Transverse colon (tissue), 4 donors: Measurements from ENCODE around the gene GRIN2B. TPM values are rescaled to one million over a fixed set of nuclear protein-coding genes. Genes with fewer than 3 reads are reported as not detected.
A peak's percentile ranks its signal among the peaks of the same experiment; 100 is the strongest.

Experiments
- DNase-seq: peaks from one replicate; pipeline ENCODE4 v3.0.0-alpha.2; 2019
- H3K27ac ChIP-seq, 4 donors: fragments of 200-600 bp; sonication (generic); 2 replicates each; pipeline ENCODE4 v1.5.1; 2016 to 2018; ENCODE audit warnings: inconsistent platforms in 4 of 4
- H3K27me3 ChIP-seq: fragments of 200-600 bp; sonication (generic); 2 replicates; pipeline ENCODE4 v1.5.1; 2017; ENCODE audit warnings: inconsistent platforms
- H3K36me3 ChIP-seq, 4 donors: fragments of 200-600 bp; sonication (generic); 2 replicates each; pipeline ENCODE4 v1.5.1; 2017 to 2019; ENCODE audit warnings: inconsistent platforms in 4 of 4
- H3K4me1 ChIP-seq, 4 donors: fragments of 200-600 bp; sonication (generic); 2 replicates each; pipeline ENCODE4 v1.5.1; 2017 to 2020; ENCODE audit warnings: inconsistent platforms in 4 of 4
- H3K4me3 ChIP-seq, 4 donors: fragments of 200-600 bp; sonication (generic); 1 replicate in 1 of 4; 2 replicates in 3 of 4; pipeline versions ENCODE4 v1.5.1 to v1.6.1; 2017 to 2019; ENCODE audit warnings: inconsistent platforms in 4 of 4
- H3K9me3 ChIP-seq, 2 donors: fragments of 200-600 bp; sonication (generic); 2 replicates each; pipeline ENCODE4 v1.5.1; 2017 to 2019; ENCODE audit warnings: inconsistent platforms in 2 of 2
- CTCF ChIP-seq, 5 experiments: fragments of 200-600 bp in 3 of 5; fragments of 450-650 bp in 2 of 5; sonication (generic) in 3 of 5; IDR thresholded peaks; 1 replicate in 2 of 5; 2 replicates in 3 of 5; pipeline ENCODE4 v1.5.1; 2016 to 2017; ENCODE audit warnings: antibody characterized with exemption in 5 of 5, inconsistent platforms in 3 of 5, mild to moderate bottlenecking in 2 of 5, moderate library complexity in 1 of 5
- EP300 ChIP-seq: sonication (generic); formaldehyde crosslinking; IDR thresholded peaks from one replicate; pipeline ENCODE4 v1.6.1; 2017; ENCODE audit warnings: antibody characterized with exemption, low read depth
- POLR2A ChIP-seq: fragments of 450-650 bp; IDR thresholded peaks from one replicate; pipeline ENCODE4 v1.6.1; 2016; ENCODE audit warnings: antibody characterized with exemption, mild to moderate bottlenecking, moderate library complexity
- POLR2AphosphoS5 ChIP-seq, 3 donors: sonication (generic); formaldehyde crosslinking; IDR thresholded peaks; one replicate each; pipeline ENCODE4 v1.6.1; 2016; ENCODE audit warnings: antibody characterized with exemption in 3 of 3
- WGBS, 2 donors: methylation state at CpG; one replicate each; pipeline ENCODE4 v1.1.5; 2018; ENCODE audit warnings: low coverage in 1 of 2; 5-methylcytosine and 5-hydroxymethylcytosine counted together
- in situ Hi-C, 4 donors: fragments of 200-750 bp; cut with MboI; loops; one replicate each; pipeline versions ENCODE4 v1.15.0 to v1.15.1; 2017; ENCODE audit warnings: low sequenced_read_pairs in 3 of 4, low pct_ligation_motif_present in 1 of 4, low pct_unique_long_range_greater_than_20kb in 1 of 4
- intact Hi-C: fragments of 100-400 bp; cut with DNase I; formaldehyde crosslinking; loops from one replicate; pipeline ENCODE4 v1.15.1; 2023; ENCODE audit warnings: low total_unique reads
- total RNA-seq, 4 donors: library from RNA; depleted of rRNA; stranded (reverse); fragments of >200 nt; gene quantifications; one replicate each; pipeline ENCODE4 v1.1.0, GENCODE V29; 2016

GRIN2B gene
- total RNA-seq, 4 donors from 2014 or later, result 0.27 to 14.7 (median 1.3) TPM

GRCh38 chr12:13986031-13986430, 4.6 kb upstream of the GRIN2B start:
- Histone ChIP-seq H3K4me3 (no peak overlapping the region), H3K27ac (no peak overlapping the region), H3K4me1 (peaks cover 3 to 11% (median 10%) of the 10 kb centered on the region in 4 donors), H3K36me3 (no peaks in the 10 kb centered on the region), H3K9me3 (no peaks in the 10 kb centered on the region), H3K27me3 (peaks cover 39% of the 10 kb centered on the region)
- DNase-seq, result no peak
- 52 to 54% methylated on average over 3 of the region's 3 CpGs for WGBS, 2 donors
- in situ Hi-C loops (no loop called here), intact Hi-C loops (no loop called here)
- TF ChIP-seq POLR2AphosphoS5 (IDR thresholded peaks at IDR 0.05) (no peak), CTCF (IDR thresholded peaks at IDR 0.05) (no peak), EP300 (no peak), POLR2A (no peak)

- Histone ChIP-seq H3K36me3 (no peaks in the 10 kb centered on the region), H3K27me3 (peaks cover 67% of the 10 kb centered on the region), H3K27ac (no peak overlapping the region), H3K9me3 (no peaks in the 10 kb centered on the region), H3K4me1 (peaks cover 9 to 19% (median 13%) of the 10 kb centered on the region in 4 donors), H3K4me3 (peak overlapping the region in 2 of 4 donors; percentile 31 to 46)
- peak; percentile 15 for DNase-seq
- in situ Hi-C loops (no loop called here), intact Hi-C loops (no loop called here)
- WGBS, 2 donors, result 9% methylated on average over 26 of the region's 26 CpGs; no CpG with 5 or more reads in 1 of the 2 donors
- no peak for TF ChIP-seq POLR2AphosphoS5 (IDR thresholded peaks at IDR 0.05)
- peak in 4 of 5 experiments; percentile 11 to 33 (median 24) for TF ChIP-seq CTCF (IDR thresholded peaks at IDR 0.05)
These were observed 588 bp upstream of the GRIN2B start for GRCh38 chr12:13981990-13982389.

- H3K4me3 ChIP-seq, result peak overlapping the region in 3 of 4 donors; percentile 21 to 46 (median 31)
- 3% methylated on average over 7 to 52 of the region's 53 CpGs for whole genome bisulfite sequencing, 2 donors
- no peaks in the 10 kb centered on the region for H3K9me3 ChIP-seq
- H3K27ac ChIP-seq, result no peak overlapping the region
- H3K36me3 ChIP-seq, result no peaks in the 10 kb centered on the region
- peaks cover 9 to 19% (median 13%) of the 10 kb centered on the region in 4 donors for H3K4me1 ChIP-seq
- TF ChIP-seq CTCF (IDR thresholded peaks at IDR 0.05), result no peak
- no peak for TF ChIP-seq POLR2A
- TF ChIP-seq POLR2AphosphoS5 (IDR thresholded peaks at IDR 0.05), result no peak
- no peak for TF ChIP-seq EP300
- DNase-seq, result no peak
- intact Hi-C loops (no loop called here), in situ Hi-C loops (no loop called here)
- peaks cover 65% of the 10 kb centered on the region for H3K27me3 ChIP-seq
These were observed 685 bp downstream of the GRIN2B start for GRCh38 chr12:13980538-13981295.

- Histone ChIP-seq H3K4me3 (no peak overlapping the region), H3K4me1 (peaks cover 9 to 19% (median 13%) of the 10 kb centered on the region in 4 donors), H3K27me3 (peaks cover 66% of the 10 kb centered on the region), H3K9me3 (no peaks in the 10 kb centered on the region), H3K27ac (no peak overlapping the region), H3K36me3 (no peaks in the 10 kb centered on the region)
- intact Hi-C loops, result no loop called here
- WGBS, 2 donors, result 50 to 61% methylated on average over 5 to 15 of the region's 15 CpGs
- DNase-seq, result no peak
- TF ChIP-seq POLR2A (no peak), POLR2AphosphoS5 (IDR thresholded peaks at IDR 0.05) (no peak), EP300 (no peak), CTCF (IDR thresholded peaks at IDR 0.05) (no peak)
- in situ Hi-C loops, result no loop called here
These were observed 1.5 kb downstream of the GRIN2B start for GRCh38 chr12:13979772-13980378.
